Kidney (tissue), 14 donors: Measurements from ENCODE around the gene BCAS3. TPM values are rescaled to one million over a fixed set of nuclear protein-coding genes. Genes with fewer than 3 reads are reported as not detected.

Experiments used
- DNase-seq, 5 donors: peaks; one replicate each; pipeline ENCODE4 v3.0.0-alpha.2; 2013 to 2020
- FAIRE-seq: peaks from 2 replicates; lab custom pipeline; 2012; peaks lifted over from hg19 to GRCh38; lab: Jason Lieb, UNC
- H3K27ac ChIP-seq, 2 donors: one replicate each; pipeline ENCODE4 v1.7.0; 2013; ENCODE audit warnings: low read depth in 2 of 2, low read length in 2 of 2, inconsistent platforms in 1 of 2
- H3K27me3 ChIP-seq: one replicate; pipeline ENCODE4 v1.7.1; 2013; ENCODE audit warnings: low read length, inconsistent platforms; ENCODE audit not compliant: control insufficient read depth, insufficient read depth
- H3K36me3 ChIP-seq, 3 donors: one replicate each; pipeline versions ENCODE4 v1.7.0 to v1.7.1; 2013; ENCODE audit warnings: low read length in 3 of 3, control low read depth in 1 of 3, inconsistent platforms in 1 of 3; ENCODE audit not compliant: insufficient read depth in 3 of 3, control insufficient read depth in 2 of 3
- H3K4me1 ChIP-seq, 3 donors: one replicate each; pipeline versions ENCODE4 v1.7.0 to v1.7.1; 2013; ENCODE audit warnings: low read length in 3 of 3, inconsistent platforms in 1 of 3, low read depth in 1 of 3; ENCODE audit not compliant: control insufficient read depth in 2 of 3, insufficient read depth in 2 of 3
- H3K4me3 ChIP-seq, 3 donors: one replicate each; pipeline versions ENCODE4 v1.7.0 to v1.8.1; 2013; ENCODE audit warnings: low read length in 3 of 3, control low read depth in 1 of 3, inconsistent platforms in 1 of 3
- H3K9ac ChIP-seq, 3 donors: one replicate each; pipeline versions ENCODE4 v1.7.0 to v1.7.1; 2013; ENCODE audit warnings: low read length in 3 of 3, control low read depth in 1 of 3, inconsistent platforms in 1 of 3
- H3K9me3 ChIP-seq, 3 donors: one replicate each; pipeline versions ENCODE4 v1.7.0 to v1.7.1; 2013; ENCODE audit warnings: low read length in 3 of 3, control low read depth in 1 of 3, inconsistent platforms in 1 of 3; ENCODE audit not compliant: control insufficient read depth in 2 of 3, insufficient read depth in 1 of 3
- intact Hi-C: fragments of 100-400 bp; cut with DNase I; formaldehyde crosslinking; loops from one replicate; pipeline ENCODE4 v1.11.1; 2022
- polyA plus RNA-seq: library from polyadenylated mRNA; stranded (reverse); fragments of 350-450 nt; fragmentation: Illumina TruSeq; extraction: RNeasy Lipid Tissue Mini Kit (QIAGEN cat#74804); gene quantifications from one replicate; pipeline ENCODE4 v1.2.3, GENCODE V29; 2014; ENCODE audit warnings: low read depth, low replicate concordance; ENCODE audit not compliant: insufficient read depth
- total RNA-seq: library from RNA; stranded (reverse); fragmentation: NEBNext Ultra II Directional; extraction: Animal tissue kit (Norgen Biotek cat#: 25700); gene quantifications from one replicate; pipeline ENCODE4 v1.2.1, GENCODE V29; 2021
- TF ChIP-seq, protein P1 (sequence below): IDR thresholded peaks from 3 replicates; pipeline ENCODE4 v1.5.1; 2012; ENCODE audit warnings: mild to moderate bottlenecking, moderate library complexity, borderline replicate concordance; ENCODE audit not compliant: insufficient read depth; ENCODE audit errors: extremely low read depth
- donor health status: control.
- donor health status: control.
- donor health status: control.
- donor health status: control.
- donor health status: control.
- donor health status: DM: yes; HTN: yes; CAD: no.
- donor health status: Normal renal cell carcinoma (clear cell type).

The BCAS3 gene
- total and polyA plus RNA-seq, 2 donors from 2014 or later = 18.3 to 44.1 TPM

DNA sequence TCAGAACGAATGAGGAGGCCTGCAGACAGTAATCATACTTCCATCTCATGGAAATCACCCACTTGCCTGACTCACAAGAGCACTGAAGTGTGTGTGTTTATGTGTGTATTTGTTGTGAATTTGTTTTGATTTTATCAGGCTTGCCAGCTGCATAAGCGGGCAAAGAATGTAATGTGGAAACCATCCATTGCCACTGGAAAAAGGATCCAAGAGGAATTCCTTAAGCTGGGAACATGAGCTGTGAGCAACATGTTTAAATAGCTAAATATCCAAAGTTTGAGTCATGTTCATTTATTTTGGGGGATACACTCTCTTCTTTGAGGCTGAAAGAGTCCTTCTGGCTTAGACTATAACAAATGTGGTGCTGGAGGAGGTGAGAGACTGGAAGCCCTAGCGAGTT lies 523.6 kb downstream of the BCAS3 start:
- Histone ChIP-seq H3K27me3 (no peaks in the 10 kb centered on the region), H3K36me3 (no peaks in the 10 kb centered on the region), H3K9me3 (no peaks in the 10 kb centered on the region), H3K27ac (peak overlapping the region; percentile 2 to 79), H3K4me1 (peaks cover 5 to 14% (median 10%) of the 10 kb centered on the region in 3 donors), H3K9ac (no peak overlapping the region), H3K4me3 (peak overlapping the region in 1 of 3 donors; percentile 32)
- intact Hi-C loops = no loop called here
- DNase-seq (no peak), FAIRE-seq (no peak)
- TF ChIP-seq, protein P1, sequence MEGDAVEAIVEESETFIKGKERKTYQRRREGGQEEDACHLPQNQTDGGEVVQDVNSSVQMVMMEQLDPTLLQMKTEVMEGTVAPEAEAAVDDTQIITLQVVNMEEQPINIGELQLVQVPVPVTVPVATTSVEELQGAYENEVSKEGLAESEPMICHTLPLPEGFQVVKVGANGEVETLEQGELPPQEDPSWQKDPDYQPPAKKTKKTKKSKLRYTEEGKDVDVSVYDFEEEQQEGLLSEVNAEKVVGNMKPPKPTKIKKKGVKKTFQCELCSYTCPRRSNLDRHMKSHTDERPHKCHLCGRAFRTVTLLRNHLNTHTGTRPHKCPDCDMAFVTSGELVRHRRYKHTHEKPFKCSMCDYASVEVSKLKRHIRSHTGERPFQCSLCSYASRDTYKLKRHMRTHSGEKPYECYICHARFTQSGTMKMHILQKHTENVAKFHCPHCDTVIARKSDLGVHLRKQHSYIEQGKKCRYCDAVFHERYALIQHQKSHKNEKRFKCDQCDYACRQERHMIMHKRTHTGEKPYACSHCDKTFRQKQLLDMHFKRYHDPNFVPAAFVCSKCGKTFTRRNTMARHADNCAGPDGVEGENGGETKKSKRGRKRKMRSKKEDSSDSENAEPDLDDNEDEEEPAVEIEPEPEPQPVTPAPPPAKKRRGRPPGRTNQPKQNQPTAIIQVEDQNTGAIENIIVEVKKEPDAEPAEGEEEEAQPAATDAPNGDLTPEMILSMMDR = no peak

DNA sequence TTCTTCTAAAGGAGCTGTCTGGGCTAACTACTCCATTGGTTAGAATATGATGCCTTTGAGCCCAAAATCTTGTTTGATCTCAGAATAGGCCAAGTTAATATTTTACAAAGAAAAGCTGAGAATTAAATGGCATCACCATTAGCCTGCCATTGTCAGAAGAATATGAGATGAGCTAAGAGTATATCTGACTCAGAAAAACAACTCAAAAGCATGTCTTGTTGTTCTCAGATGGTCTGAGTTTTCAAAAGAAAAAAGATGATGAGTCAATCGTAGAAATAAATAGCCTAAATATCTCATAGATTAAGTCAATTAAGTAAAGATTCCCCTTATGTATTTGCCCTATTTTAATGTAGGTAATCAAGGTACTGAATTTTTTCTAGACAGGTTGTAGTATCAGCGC lies 524.9 kb downstream of the BCAS3 start:
- Histone ChIP-seq H3K27me3 (no peaks in the 10 kb centered on the region), H3K4me3 (no peak overlapping the region), H3K4me1 (peaks cover 5 to 16% (median 10%) of the 10 kb centered on the region in 3 donors), H3K9me3 (no peaks in the 10 kb centered on the region), H3K36me3 (no peaks in the 10 kb centered on the region), H3K27ac (no peak overlapping the region), H3K9ac (no peak overlapping the region)
- FAIRE-seq (no peak), DNase-seq (no peak)
- intact Hi-C loops = no loop called here
- TF ChIP-seq, protein P1 = no peak

DNA sequence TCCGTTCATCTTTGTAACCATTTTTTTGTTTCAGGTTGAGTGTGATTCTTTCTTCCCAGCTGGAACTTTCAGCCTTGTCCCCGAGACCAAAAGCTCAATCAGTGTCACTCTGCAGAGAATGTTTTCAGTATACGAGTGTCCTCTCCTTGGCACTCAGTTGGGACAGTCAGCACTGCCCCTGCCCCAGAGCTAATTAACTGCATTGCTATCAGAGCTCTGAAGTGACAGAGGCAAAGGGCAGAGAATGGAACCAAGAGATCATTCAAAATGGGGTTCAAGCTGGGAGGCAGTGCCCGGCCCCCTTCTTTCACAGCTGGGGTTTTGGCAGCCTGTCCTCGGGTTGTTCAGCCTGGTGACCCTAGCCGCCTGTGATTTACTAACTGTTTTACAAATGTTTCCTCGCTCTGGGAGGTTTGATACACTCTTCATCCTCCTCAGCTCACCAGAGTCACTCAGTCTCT lies 526.0 kb downstream of the BCAS3 start:
- H3K4me3 ChIP-seq = no peak overlapping the region
- no peaks in the 10 kb centered on the region for H3K27me3 ChIP-seq
- DNase-seq = peak in 2 of 5 donors; percentile 40 to 61
- TF ChIP-seq, protein P1 = no peak
- H3K36me3 ChIP-seq = no peaks in the 10 kb centered on the region
- H3K9ac ChIP-seq = no peak overlapping the region
- no peaks in the 10 kb centered on the region for H3K9me3 ChIP-seq
- intact Hi-C loops = no loop called here
- FAIRE-seq = no peak
- H3K27ac ChIP-seq = peak overlapping the region; percentile 48 to 66
- H3K4me1 ChIP-seq = peaks cover 8 to 18% (median 12%) of the 10 kb centered on the region in 3 donors

DNA sequence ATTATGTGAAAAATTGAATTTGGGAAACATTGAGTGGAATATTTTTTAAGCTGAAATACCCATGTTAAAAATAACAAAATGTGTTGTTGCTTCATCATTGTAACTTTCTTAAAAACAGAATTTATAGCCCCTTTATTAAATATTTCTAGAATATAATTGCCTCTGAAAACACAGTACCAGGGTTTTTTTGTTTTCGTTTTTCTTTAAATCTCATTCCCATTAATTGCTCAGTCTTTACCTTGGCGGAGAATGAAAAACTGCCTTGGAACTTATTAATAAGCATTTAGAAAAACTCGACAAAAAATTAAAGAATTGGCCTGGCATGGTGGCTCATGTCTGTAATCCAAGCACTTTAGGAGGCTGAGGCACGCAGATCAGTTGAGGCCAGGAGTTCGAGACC lies 526.8 kb downstream of the BCAS3 start:
- H3K27me3 ChIP-seq = no peaks in the 10 kb centered on the region
- peaks cover 9 to 18% (median 16%) of the 10 kb centered on the region in 3 donors for H3K4me1 ChIP-seq
- intact Hi-C loops = no loop called here
- TF ChIP-seq, protein P1 = no peak
- no peak overlapping the region for H3K4me3 ChIP-seq
- no peak for FAIRE-seq
- H3K9me3 ChIP-seq = no peaks in the 10 kb centered on the region
- H3K27ac ChIP-seq = no peak overlapping the region
- no peak for DNase-seq
- no peak overlapping the region for H3K9ac ChIP-seq
- H3K36me3 ChIP-seq = no peaks in the 10 kb centered on the region
